NCI-H510A (cell line): ENCODE measurements around the gene DDX28.
"Not testable (repeated sequence)": the region's sequence is repeated elsewhere in the genome, so short reads cannot be mapped to it uniquely, and the experiment has no call there.

Source experiments
- DNase-seq: peaks from one replicate; lab custom pipeline; 2025; lab: John Stamatoyannopoulos, UW

DDX28 gene

GRCh38 chr16:67994040-67994408, 29.0 kb downstream of the DDX28 start:
- DNase-seq: not testable (repeated sequence)

GRCh38 chr16:67993207-67994039, 29.6 kb downstream of the DDX28 start:
- peak; percentile 10 for DNase-seq

- DNase-seq: no peak
Observed at GRCh38 chr16:67992661-67993206, 30.3 kb downstream of the DDX28 start.

- DNase-seq: no peak
Observed at GRCh38 chr16:67990018-67990386, 33.0 kb downstream of the DDX28 start.

- no peak for DNase-seq
Observed at GRCh38 chr16:67989322-67990017, 33.6 kb downstream of the DDX28 start.

GRCh38 chr16:67988675-67989074, 34.4 kb downstream of the DDX28 start:
- no peak for DNase-seq

GRCh38 chr16:67987460-67988160, 35.4 kb downstream of the DDX28 start:
- no peak for DNase-seq

GRCh38 chr16:67986949-67987348, 36.1 kb downstream of the DDX28 start:
- DNase-seq: no peak

- DNase-seq: no peak
Observed at GRCh38 chr16:67982011-67982696, 40.9 kb downstream of the DDX28 start.

- no peak for DNase-seq
Observed at GRCh38 chr16:67979955-67980678, 42.9 kb downstream of the DDX28 start, which contains the start of gene DPEP3. DPEP3 (minus strand) TSS chr16:67980499; CDS start chr16:67980380, 119 bp downstream.

- no peak for DNase-seq
Observed at GRCh38 chr16:67977469-67978227, 45.4 kb downstream of the DDX28 start.

- DNase-seq: no peak
Observed at GRCh38 chr16:67977005-67977404, 46.0 kb downstream of the DDX28 start.

- no peak for DNase-seq
Observed at GRCh38 chr16:67976205-67976604, 46.8 kb downstream of the DDX28 start.

- no peak for DNase-seq
Observed at GRCh38 chr16:67975321-67976105, 47.5 kb downstream of the DDX28 start.

GRCh38 chr16:67972285-67972684, 50.7 kb downstream of the DDX28 start:
- DNase-seq: not testable (repeated sequence)

GRCh38 chr16:67971111-67971510, 51.9 kb downstream of the DDX28 start:
- DNase-seq: no peak
